Naive B cell (primary cell): ENCODE measurements around the gene GBF1. TPM values are rescaled to one million over a fixed set of nuclear protein-coding genes. Genes with fewer than 3 reads are reported as not detected.

Experiments
- ATAC-seq, 2 donors: fragments of 150-1000 bp; cut with Tn5 transposase; 2 replicates each; pipeline ENCODE4 v1.10.0; 2021; ENCODE audit warnings: low read depth in 2 of 2, mild to moderate bottlenecking in 2 of 2, moderate library complexity in 2 of 2
- DNase-seq: peaks from one replicate; pipeline ENCODE4 v3.0.0; 2022
- H3K27ac Mint-ChIP-seq, 6 donors: one replicate each; pipeline ENCODE4 v1.8.0; 2020 to 2022; ENCODE audit warnings: mild to moderate bottlenecking in 6 of 6, mixed read lengths in 6 of 6, moderate library complexity in 5 of 6, inconsistent platforms in 2 of 6
- H3K27me3 Mint-ChIP-seq, 3 donors: one replicate each; pipeline ENCODE4 v1.8.0; 2021 to 2022; ENCODE audit warnings: mixed read lengths in 3 of 3, mild to moderate bottlenecking in 1 of 3
- H3K36me3 Mint-ChIP-seq, 2 donors: one replicate each; pipeline ENCODE4 v1.8.0; 2020 to 2022; ENCODE audit warnings: mixed read lengths in 2 of 2, inconsistent platforms in 1 of 2, mild to moderate bottlenecking in 1 of 2
- H3K4me1 Mint-ChIP-seq, 3 donors: one replicate each; pipeline ENCODE4 v1.8.0; 2020 to 2022; ENCODE audit warnings: mixed read lengths in 3 of 3, inconsistent platforms in 1 of 3, mild to moderate bottlenecking in 1 of 3, moderate library complexity in 1 of 3
- H3K4me3 Mint-ChIP-seq, 8 donors: one replicate each; pipeline ENCODE4 v1.8.0; 2020 to 2022; ENCODE audit warnings: mild to moderate bottlenecking in 8 of 8, mixed read lengths in 8 of 8, moderate library complexity in 8 of 8, inconsistent platforms in 2 of 8
- H3K9me3 Mint-ChIP-seq, 7 donors: one replicate each; pipeline ENCODE4 v1.8.0; 2020 to 2022; ENCODE audit warnings: mixed read lengths in 7 of 7, mild to moderate bottlenecking in 5 of 7, inconsistent platforms in 2 of 7, moderate library complexity in 1 of 7
- polyA plus RNA-seq, 6 donors: library from polyadenylated mRNA; unstranded; fragments of 300-500 nt; fragmentation: Illumina TruSeq; gene quantifications; one replicate each; pipeline ENCODE4 v1.2.3, GENCODE V29; 2021; ENCODE audit warnings: low read depth in 6 of 6

The GBF1 gene
- polyA plus RNA-seq, 6 donors from 2014 or later, result 3.9 to 14.8 (median 6.2) TPM

- ATAC-seq (no peak), DNase-seq (no peak)
- H3K27me3 Mint-ChIP-seq, result peaks cover 43 to 57% (median 49%) of the 10 kb centered on the region in 3 donors
- H3K27ac Mint-ChIP-seq, result peak overlapping the region in 3 of 6 donors; percentile 15 to 85 (median 64)
- peaks cover 0 to 14% of the 10 kb centered on the region in 2 donors for H3K36me3 Mint-ChIP-seq
- H3K4me3 Mint-ChIP-seq, result peak overlapping the region; percentile 16 to 82 (median 65)
- peaks cover 0 to 2% (median 0%) of the 10 kb centered on the region in 7 donors for H3K9me3 Mint-ChIP-seq
- H3K4me1 Mint-ChIP-seq, result peaks cover 31 to 53% (median 44%) of the 10 kb centered on the region in 3 donors
Observed at GRCh38 chr10:102408131-102408727, 162.9 kb downstream of the GBF1 start.

GRCh38 chr10:102408728-102409603 is 163.6 kb downstream of the GBF1 start:
- H3K27me3 Mint-ChIP-seq, result peaks cover 48 to 64% (median 50%) of the 10 kb centered on the region in 3 donors
- H3K4me3 Mint-ChIP-seq, result peak overlapping the region; percentile 64 to 89 (median 78)
- DNase-seq, result no peak
- H3K36me3 Mint-ChIP-seq, result peaks cover 0 to 14% of the 10 kb centered on the region in 2 donors
- peak overlapping the region in 4 of 6 donors; percentile 14 to 64 (median 45) for H3K27ac Mint-ChIP-seq
- H3K9me3 Mint-ChIP-seq, result peaks cover 0 to 2% (median 0%) of the 10 kb centered on the region in 7 donors
- peak; percentile 56 to 62 for ATAC-seq
- H3K4me1 Mint-ChIP-seq, result peaks cover 31 to 46% (median 38%) of the 10 kb centered on the region in 3 donors

- H3K4me1 Mint-ChIP-seq, result peaks cover 27 to 49% (median 38%) of the 10 kb centered on the region in 3 donors
- peaks cover 0 to 14% of the 10 kb centered on the region in 2 donors for H3K36me3 Mint-ChIP-seq
- H3K4me3 Mint-ChIP-seq, result peak overlapping the region; percentile 64 to 89 (median 78)
- peaks cover 51 to 73% (median 58%) of the 10 kb centered on the region in 3 donors for H3K27me3 Mint-ChIP-seq
- no peak for ATAC-seq
- no peak for DNase-seq
- peak overlapping the region in 3 of 6 donors; percentile 2 to 60 (median 30) for H3K27ac Mint-ChIP-seq
- peaks cover 0 to 2% (median 0%) of the 10 kb centered on the region in 7 donors for H3K9me3 Mint-ChIP-seq
Observed at GRCh38 chr10:102409604-102410428, 164.5 kb downstream of the GBF1 start.

GRCh38 chr10:102410429-102411073 is 165.2 kb downstream of the GBF1 start:
- Mint-ChIP-seq H3K27me3 (peaks cover 51 to 79% (median 64%) of the 10 kb centered on the region in 3 donors), H3K27ac (no peak overlapping the region), H3K4me3 (peak overlapping the region in 7 of 8 donors; percentile 49 to 89 (median 78)), H3K4me1 (peaks cover 27 to 48% (median 38%) of the 10 kb centered on the region in 3 donors), H3K9me3 (peaks cover 0 to 2% (median 0%) of the 10 kb centered on the region in 7 donors), H3K36me3 (peaks cover 0 to 14% of the 10 kb centered on the region in 2 donors)
- ATAC-seq (no peak), DNase-seq (no peak)

- Mint-ChIP-seq H3K4me3 (peak overlapping the region; percentile 8 to 79 (median 66)), H3K9me3 (peaks cover 0 to 2% (median 0%) of the 10 kb centered on the region in 7 donors), H3K36me3 (peaks cover 0 to 21% of the 10 kb centered on the region in 2 donors), H3K4me1 (peaks cover 27 to 42% (median 35%) of the 10 kb centered on the region in 3 donors), H3K27ac (peak overlapping the region in 3 of 6 donors; percentile 47 to 88 (median 49)), H3K27me3 (peaks cover 56 to 89% (median 74%) of the 10 kb centered on the region in 3 donors)
- DNase-seq (no peak), ATAC-seq (no peak)
Observed at GRCh38 chr10:102411341-102412255, 166.3 kb downstream of the GBF1 start.

GRCh38 chr10:102412293-102412692 is 167.0 kb downstream of the GBF1 start:
- H3K36me3 Mint-ChIP-seq, result peaks cover 0 to 21% of the 10 kb centered on the region in 2 donors
- ATAC-seq, result no peak
- H3K27me3 Mint-ChIP-seq, result peaks cover 55 to 91% (median 81%) of the 10 kb centered on the region in 3 donors
- H3K9me3 Mint-ChIP-seq, result peaks cover 0 to 2% (median 0%) of the 10 kb centered on the region in 7 donors
- H3K4me3 Mint-ChIP-seq, result peak overlapping the region in 1 of 8 donors; percentile 66
- no peak overlapping the region for H3K27ac Mint-ChIP-seq
- DNase-seq, result no peak
- peaks cover 25 to 38% (median 35%) of the 10 kb centered on the region in 3 donors for H3K4me1 Mint-ChIP-seq

GRCh38 chr10:102413053-102413705 is 167.8 kb downstream of the GBF1 start:
- Mint-ChIP-seq H3K4me1 (peaks cover 25 to 39% (median 34%) of the 10 kb centered on the region in 3 donors), H3K27ac (peak overlapping the region in 1 of 6 donors; percentile 76), H3K36me3 (peaks cover 0 to 21% of the 10 kb centered on the region in 2 donors), H3K9me3 (peaks cover 0 to 2% (median 0%) of the 10 kb centered on the region in 7 donors), H3K4me3 (peak overlapping the region in 1 of 8 donors; percentile 52), H3K27me3 (peaks cover 53 to 91% (median 82%) of the 10 kb centered on the region in 3 donors)
- no peak for DNase-seq
- peak; percentile 17 to 23 for ATAC-seq

GRCh38 chr10:102413806-102414561 is 168.7 kb downstream of the GBF1 start:
- Mint-ChIP-seq H3K4me1 (peaks cover 26 to 39% (median 31%) of the 10 kb centered on the region in 3 donors), H3K27ac (no peak overlapping the region), H3K27me3 (peaks cover 51 to 93% (median 79%) of the 10 kb centered on the region in 3 donors), H3K9me3 (no peaks in the 10 kb centered on the region), H3K4me3 (no peak overlapping the region), H3K36me3 (peaks cover 0 to 21% of the 10 kb centered on the region in 2 donors)
- no peak for DNase-seq
- ATAC-seq, result no peak

GRCh38 chr10:102414749-102415148 is 169.4 kb downstream of the GBF1 start:
- Mint-ChIP-seq H3K4me1 (peaks cover 27 to 42% (median 35%) of the 10 kb centered on the region in 3 donors), H3K27me3 (peaks cover 46 to 89% (median 73%) of the 10 kb centered on the region in 3 donors), H3K4me3 (no peak overlapping the region), H3K9me3 (no peaks in the 10 kb centered on the region), H3K27ac (peak overlapping the region in 1 of 6 donors; percentile 81), H3K36me3 (peaks cover 0 to 16% of the 10 kb centered on the region in 2 donors)
- ATAC-seq (no peak), DNase-seq (no peak)

- no peak for ATAC-seq
- Mint-ChIP-seq H3K36me3 (peaks cover 0 to 11% of the 10 kb centered on the region in 2 donors), H3K4me1 (peaks cover 29 to 45% (median 31%) of the 10 kb centered on the region in 3 donors), H3K27me3 (peaks cover 38 to 77% (median 62%) of the 10 kb centered on the region in 3 donors), H3K9me3 (no peaks in the 10 kb centered on the region), H3K4me3 (peak overlapping the region in 1 of 8 donors; percentile 52), H3K27ac (no peak overlapping the region)
- no peak for DNase-seq
Observed at GRCh38 chr10:102416283-102416682, 171.0 kb downstream of the GBF1 start.
